IPS-NIHi7 (cell line): ENCODE measurements around the gene PPP1R9A.

ENCODE experiments used
- DNase-seq: peaks from one replicate; pipeline ENCODE4 v3.0.0; 2012; ENCODE audit warnings: mixed read lengths; ENCODE audit errors: extremely low spot score

The PPP1R9A gene

GRCh38 chr7:94909179-94909466 is 1.7 kb downstream of the PPP1R9A start:
- no peak for DNase-seq

GRCh38 chr7:94912085-94912484 is 4.7 kb downstream of the PPP1R9A start:
- no peak for DNase-seq

GRCh38 chr7:94913391-94913790 is 6.0 kb downstream of the PPP1R9A start:
- DNase-seq: no peak

DNA sequence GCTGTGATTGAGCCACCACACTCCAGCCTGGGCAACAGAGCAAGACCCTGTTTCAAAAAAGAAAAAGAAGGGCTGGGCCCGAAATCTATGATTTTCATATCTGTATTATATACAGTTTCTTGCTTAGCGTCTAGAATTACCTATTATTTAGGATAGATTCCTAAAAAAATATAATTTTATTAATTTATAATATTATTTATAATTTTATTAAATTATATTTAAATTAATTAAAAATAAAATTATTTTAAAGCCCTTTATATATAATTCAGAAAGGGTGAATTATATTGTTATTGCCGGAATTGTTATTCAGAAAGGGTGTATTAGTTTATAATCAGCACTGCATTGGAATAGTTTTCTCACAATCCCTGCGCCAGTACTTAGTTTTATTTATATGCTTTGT is 14.5 kb downstream of the PPP1R9A start:
- no peak for DNase-seq

GRCh38 chr7:94922457-94922856 is 15.1 kb downstream of the PPP1R9A start:
- no peak for DNase-seq

DNA sequence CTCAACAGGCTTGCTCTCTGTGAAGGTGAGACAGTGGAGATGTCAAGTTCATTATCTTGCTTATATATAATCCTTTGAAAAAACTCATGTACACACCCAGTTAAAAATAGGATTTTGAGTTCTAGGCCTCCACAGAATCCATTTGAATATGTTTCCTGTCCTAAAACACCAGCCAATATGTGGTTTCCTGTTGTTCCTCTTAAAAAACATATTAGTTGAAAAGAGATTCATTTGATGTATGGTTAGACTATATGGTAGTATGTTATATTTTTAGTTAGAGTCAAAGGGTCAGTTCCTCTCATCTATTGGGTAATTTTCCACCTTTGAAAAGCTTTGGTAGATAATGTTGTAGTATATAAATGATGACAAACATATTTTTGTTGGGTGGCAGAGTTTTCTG is 16.0 kb downstream of the PPP1R9A start:
- DNase-seq: no peak

DNA sequence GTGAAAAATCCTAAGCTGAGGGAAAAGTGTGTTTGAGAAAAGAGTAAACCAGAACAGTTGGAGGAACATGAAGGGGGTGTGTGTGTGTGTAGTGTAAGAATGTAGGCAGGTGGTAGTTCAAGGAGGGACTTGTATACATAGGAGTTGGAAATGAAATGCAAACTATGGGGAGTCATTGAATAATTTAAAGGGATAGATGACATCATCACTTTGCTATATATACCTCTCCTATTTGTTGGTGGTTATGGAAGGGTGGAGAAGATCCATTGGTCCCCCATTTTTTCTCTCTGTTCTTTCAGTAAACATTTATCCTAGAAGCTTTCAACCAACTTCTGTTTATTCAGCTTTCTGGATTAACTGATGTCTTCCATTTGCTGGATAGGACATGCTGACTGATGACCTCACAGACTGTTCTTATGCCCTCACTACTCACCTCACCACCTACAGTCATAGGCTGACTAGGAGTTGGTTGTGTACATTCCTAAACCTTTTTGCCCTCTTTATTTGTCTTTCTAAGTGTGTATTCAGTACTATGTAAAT is 20.8 kb downstream of the PPP1R9A start:
- DNase-seq: no peak

GRCh38 chr7:94933256-94933990 is 26.0 kb downstream of the PPP1R9A start:
- no peak for DNase-seq

DNA sequence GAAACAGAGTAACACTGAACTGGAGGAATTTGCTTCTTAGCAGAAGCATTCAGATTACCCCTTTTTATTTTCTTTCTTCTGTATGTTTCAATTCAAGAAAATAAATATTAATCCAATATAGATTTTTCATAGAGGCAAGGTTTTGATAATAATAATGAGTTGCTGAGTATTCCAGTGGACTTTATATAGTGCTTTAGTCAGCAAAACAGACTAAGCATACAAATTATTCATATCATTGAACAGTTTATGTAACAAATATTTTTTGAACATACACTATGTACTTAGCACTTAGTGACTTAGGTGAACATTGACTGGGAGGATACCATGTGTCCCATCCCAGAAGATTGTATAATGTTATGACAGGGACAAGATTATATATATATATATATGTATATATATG is 32.0 kb downstream of the PPP1R9A start:
- no peak for DNase-seq

GRCh38 chr7:94940241-94940640 is 32.8 kb downstream of the PPP1R9A start:
- DNase-seq: no peak

DNA sequence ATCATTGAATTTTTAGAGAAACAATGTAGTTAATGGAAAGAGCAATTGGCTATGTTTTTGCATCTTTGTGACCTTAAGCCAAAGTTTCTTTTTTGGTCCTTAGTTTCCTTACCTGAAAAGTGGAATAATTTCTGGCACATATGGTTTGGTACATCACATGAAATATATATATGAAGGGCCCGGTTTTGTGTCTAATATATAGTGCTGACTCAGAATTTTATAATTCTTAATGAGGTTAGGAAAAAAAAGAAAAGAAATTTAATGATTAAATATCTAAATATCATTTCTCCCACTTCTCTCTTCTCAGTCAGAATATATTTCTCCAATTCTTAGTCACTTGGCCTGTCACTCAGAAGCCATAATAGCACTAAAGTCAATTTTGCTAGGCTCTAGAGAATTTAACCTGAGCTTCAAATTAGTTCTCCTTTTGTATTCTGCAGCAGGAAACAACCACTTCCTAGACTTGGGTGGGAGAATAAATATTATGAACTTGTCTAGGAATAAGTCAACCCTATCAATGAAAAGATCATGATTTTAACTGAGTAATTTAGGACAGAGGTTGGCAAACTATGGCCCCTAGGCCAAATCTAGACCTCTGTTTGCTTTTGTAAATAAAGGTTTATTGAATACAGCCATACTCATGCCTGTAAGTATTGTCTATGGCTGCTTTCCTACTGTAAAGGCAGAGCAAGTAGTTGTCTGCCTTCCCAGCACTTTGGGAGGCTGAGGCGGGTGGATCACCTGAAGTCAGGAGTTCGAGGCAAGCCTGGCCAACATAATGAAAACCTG is 34.6 kb downstream of the PPP1R9A start:
- no peak for DNase-seq

GRCh38 chr7:94943134-94943533 is 35.7 kb downstream of the PPP1R9A start:
- no peak for DNase-seq

DNA sequence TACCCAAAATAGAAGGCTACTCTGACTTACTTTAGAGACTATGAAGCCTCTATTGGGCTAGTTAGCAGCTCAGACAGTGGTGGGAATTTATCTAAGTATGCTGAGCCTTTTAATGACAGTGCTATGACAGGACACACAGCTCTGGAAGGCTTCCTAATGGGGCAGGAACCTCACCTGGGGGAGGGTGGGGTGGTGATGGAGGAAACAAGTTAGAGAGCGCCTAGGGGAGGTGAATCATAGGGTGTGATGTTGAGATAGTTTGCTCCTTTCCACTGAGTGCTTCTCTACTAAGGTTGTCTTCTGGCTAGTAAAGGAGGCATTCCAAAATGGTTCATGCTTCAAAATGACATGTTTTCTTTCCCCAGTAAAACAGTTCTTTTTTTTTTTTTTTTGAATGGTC is 42.1 kb downstream of the PPP1R9A start:
- no peak for DNase-seq

GRCh38 chr7:94955807-94956206 is 48.4 kb downstream of the PPP1R9A start:
- DNase-seq: no peak

- DNase-seq: no peak
Measured at GRCh38 chr7:94957061-94957460, 49.7 kb downstream of the PPP1R9A start.

GRCh38 chr7:94962661-94963060 is 55.3 kb downstream of the PPP1R9A start:
- no peak for DNase-seq

DNA sequence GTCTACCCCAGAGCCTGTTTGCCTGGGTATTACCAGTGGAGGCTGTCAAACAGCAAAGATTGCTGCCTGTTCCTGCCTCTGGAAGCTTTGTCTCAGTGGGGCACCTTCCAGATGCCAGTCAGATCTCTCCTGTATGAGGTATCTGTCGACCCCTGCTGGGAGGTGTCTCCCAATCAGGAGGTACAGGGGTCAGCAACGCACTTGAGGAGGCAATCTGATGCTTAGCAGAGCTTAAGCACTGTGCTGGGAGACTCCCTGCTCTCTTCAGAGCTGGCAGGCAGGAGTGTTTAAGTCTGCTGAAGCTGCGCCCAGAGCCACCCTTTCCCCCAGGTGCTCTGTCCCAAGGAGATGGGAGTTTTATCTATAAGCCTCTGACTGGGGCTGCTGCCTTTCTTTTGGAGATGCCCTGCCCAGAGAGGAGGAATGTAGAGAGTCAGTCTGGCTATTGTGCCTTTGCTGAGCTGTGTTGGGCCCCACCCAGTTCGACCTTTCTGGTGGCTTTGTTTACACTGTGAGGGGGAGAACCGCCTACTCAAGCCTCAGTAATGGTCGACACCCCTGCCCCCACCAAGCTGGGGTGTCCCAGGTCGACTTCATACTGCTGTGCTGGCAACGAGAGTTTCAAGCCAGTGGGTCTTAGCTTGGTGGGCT is 62.2 kb downstream of the PPP1R9A start:
- no peak for DNase-seq

- no peak for DNase-seq
Measured at GRCh38 chr7:94970085-94970576, 62.7 kb downstream of the PPP1R9A start.

- DNase-seq: no peak
Measured at GRCh38 chr7:94971051-94971867, 63.9 kb downstream of the PPP1R9A start.

GRCh38 chr7:94972296-94972695 is 64.9 kb downstream of the PPP1R9A start:
- no peak for DNase-seq

GRCh38 chr7:94973844-94974243 is 66.5 kb downstream of the PPP1R9A start:
- no peak for DNase-seq

- no peak for DNase-seq
Measured at GRCh38 chr7:94974423-94974822, 67.0 kb downstream of the PPP1R9A start.
